Measurements from ENCODE around the gene ABHD17A.

DNA sequence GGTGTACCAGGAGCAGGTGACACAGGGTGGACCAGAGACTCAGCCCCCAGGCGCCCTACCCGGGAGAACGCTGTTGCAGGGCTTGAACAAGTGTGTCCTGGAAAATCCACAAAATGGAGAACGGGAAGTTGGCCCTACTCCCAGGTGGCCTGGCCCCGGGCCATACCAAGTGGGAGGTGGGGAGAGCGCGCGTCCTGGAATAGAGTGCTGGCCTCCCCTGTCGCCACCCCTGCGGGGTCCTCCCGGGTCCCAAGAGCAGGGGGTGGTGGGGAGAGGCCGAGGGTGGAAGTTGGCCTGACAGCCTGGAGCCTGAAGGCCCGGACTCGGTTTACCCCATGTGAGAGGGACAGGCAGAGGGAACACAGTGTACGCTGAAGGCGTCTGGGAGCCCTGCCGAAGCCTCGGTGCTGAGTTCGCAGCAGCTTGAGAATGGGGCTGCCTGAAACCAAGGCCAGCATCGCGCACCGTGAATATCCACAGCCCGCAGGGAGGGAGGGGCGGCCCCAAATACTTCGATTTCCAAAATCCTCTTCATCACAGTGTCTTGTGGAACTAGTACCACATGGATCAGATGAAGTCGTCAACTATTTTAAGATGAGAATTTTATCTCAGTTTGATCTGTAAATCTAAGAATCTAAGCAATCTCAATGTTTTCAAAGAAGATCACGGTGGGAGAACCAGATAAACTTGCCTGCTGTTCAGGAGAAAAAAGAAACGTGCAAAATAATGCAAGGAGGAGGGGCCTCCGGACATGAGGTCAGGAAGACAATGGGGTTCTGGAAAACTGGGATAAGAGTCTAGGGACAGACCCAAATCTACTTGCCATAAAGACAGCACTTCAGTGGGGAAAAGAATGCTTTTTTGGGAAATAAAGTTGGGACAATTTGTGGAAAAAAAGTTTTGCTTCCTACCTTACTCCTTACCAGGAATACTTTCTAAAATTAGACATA is 11.5 kb downstream of the ABHD17A start:
- TF ChIP-seq POLR2A (IDR thresholded peaks at IDR 0.05; ENCODE audit: borderline replicate concordance, extremely low read depth, insufficient read depth, insufficient read length) (no peak), TCF7L2 (IDR thresholded peaks at IDR 0.05; ENCODE audit: borderline replicate concordance, extremely low read depth, insufficient read depth, insufficient read length) (no peak), POLR2AphosphoS5 (IDR thresholded peaks at IDR 0.05; ENCODE audit: low read depth, low read length) (no peak), ZFX (IDR thresholded peaks at IDR 0.05) (no peak), RAD21 (IDR thresholded peaks at IDR 0.05; ENCODE audit: low read depth) (no peak), CBX3 (IDR thresholded peaks at IDR 0.05; ENCODE audit: low read depth) (no peak)
- TF ChIP-seq, protein P1, sequence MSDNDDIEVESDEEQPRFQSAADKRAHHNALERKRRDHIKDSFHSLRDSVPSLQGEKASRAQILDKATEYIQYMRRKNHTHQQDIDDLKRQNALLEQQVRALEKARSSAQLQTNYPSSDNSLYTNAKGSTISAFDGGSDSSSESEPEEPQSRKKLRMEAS (IDR thresholded peaks at IDR 0.05): no peak
- TF ChIP-seq, protein P2, sequence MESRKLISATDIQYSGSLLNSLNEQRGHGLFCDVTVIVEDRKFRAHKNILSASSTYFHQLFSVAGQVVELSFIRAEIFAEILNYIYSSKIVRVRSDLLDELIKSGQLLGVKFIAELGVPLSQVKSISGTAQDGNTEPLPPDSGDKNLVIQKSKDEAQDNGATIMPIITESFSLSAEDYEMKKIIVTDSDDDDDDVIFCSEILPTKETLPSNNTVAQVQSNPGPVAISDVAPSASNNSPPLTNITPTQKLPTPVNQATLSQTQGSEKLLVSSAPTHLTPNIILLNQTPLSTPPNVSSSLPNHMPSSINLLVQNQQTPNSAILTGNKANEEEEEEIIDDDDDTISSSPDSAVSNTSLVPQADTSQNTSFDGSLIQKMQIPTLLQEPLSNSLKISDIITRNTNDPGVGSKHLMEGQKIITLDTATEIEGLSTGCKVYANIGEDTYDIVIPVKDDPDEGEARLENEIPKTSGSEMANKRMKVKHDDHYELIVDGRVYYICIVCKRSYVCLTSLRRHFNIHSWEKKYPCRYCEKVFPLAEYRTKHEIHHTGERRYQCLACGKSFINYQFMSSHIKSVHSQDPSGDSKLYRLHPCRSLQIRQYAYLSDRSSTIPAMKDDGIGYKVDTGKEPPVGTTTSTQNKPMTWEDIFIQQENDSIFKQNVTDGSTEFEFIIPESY (IDR thresholded peaks at IDR 0.05; ENCODE audit: extremely low read depth, insufficient replicate concordance, low read length): no peak
- TF ChIP-seq, protein P3, sequence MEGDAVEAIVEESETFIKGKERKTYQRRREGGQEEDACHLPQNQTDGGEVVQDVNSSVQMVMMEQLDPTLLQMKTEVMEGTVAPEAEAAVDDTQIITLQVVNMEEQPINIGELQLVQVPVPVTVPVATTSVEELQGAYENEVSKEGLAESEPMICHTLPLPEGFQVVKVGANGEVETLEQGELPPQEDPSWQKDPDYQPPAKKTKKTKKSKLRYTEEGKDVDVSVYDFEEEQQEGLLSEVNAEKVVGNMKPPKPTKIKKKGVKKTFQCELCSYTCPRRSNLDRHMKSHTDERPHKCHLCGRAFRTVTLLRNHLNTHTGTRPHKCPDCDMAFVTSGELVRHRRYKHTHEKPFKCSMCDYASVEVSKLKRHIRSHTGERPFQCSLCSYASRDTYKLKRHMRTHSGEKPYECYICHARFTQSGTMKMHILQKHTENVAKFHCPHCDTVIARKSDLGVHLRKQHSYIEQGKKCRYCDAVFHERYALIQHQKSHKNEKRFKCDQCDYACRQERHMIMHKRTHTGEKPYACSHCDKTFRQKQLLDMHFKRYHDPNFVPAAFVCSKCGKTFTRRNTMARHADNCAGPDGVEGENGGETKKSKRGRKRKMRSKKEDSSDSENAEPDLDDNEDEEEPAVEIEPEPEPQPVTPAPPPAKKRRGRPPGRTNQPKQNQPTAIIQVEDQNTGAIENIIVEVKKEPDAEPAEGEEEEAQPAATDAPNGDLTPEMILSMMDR (IDR thresholded peaks at IDR 0.05 in 2 of 3, conservative IDR thresholded peaks at IDR 0.05 in 1 of 3; ENCODE audit: borderline replicate concordance in 1 of 3, insufficient read depth in 1 of 3, low read depth in 2 of 3, low read length in 2 of 3): no peak
- TF ChIP-seq, protein P4, sequence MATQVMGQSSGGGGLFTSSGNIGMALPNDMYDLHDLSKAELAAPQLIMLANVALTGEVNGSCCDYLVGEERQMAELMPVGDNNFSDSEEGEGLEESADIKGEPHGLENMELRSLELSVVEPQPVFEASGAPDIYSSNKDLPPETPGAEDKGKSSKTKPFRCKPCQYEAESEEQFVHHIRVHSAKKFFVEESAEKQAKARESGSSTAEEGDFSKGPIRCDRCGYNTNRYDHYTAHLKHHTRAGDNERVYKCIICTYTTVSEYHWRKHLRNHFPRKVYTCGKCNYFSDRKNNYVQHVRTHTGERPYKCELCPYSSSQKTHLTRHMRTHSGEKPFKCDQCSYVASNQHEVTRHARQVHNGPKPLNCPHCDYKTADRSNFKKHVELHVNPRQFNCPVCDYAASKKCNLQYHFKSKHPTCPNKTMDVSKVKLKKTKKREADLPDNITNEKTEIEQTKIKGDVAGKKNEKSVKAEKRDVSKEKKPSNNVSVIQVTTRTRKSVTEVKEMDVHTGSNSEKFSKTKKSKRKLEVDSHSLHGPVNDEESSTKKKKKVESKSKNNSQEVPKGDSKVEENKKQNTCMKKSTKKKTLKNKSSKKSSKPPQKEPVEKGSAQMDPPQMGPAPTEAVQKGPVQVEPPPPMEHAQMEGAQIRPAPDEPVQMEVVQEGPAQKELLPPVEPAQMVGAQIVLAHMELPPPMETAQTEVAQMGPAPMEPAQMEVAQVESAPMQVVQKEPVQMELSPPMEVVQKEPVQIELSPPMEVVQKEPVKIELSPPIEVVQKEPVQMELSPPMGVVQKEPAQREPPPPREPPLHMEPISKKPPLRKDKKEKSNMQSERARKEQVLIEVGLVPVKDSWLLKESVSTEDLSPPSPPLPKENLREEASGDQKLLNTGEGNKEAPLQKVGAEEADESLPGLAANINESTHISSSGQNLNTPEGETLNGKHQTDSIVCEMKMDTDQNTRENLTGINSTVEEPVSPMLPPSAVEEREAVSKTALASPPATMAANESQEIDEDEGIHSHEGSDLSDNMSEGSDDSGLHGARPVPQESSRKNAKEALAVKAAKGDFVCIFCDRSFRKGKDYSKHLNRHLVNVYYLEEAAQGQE (IDR thresholded peaks at IDR 0.05; ENCODE audit: low read depth): no peak
